Endodermal cell (in vitro differentiated cells): ENCODE data around the gene CROCC2. TPM values are rescaled to one million over a fixed set of nuclear protein-coding genes. Genes with fewer than 3 reads are reported as not detected.

Experiments
- DNase-seq: peaks from one replicate; pipeline ENCODE4 v3.0.0-alpha.2; 2017
- H3K27ac ChIP-seq: 2 replicates; pipeline ENCODE4 v1.5.1; 2013; ENCODE audit warnings: mild to moderate bottlenecking, low read depth, low read length, moderate library complexity
- H3K27me3 ChIP-seq: 2 replicates; pipeline ENCODE4 v1.6.1; 2013; ENCODE audit warnings: mild to moderate bottlenecking, low read length, moderate library complexity; ENCODE audit not compliant: insufficient read depth, control insufficient read depth, poor library complexity, severe bottlenecking
- H3K36me3 ChIP-seq: 2 replicates; pipeline ENCODE4 v1.7.0; 2013; ENCODE audit warnings: mild to moderate bottlenecking, low read length, moderate library complexity; ENCODE audit not compliant: control insufficient read depth, insufficient read depth
- H3K4me1 ChIP-seq: one replicate; pipeline ENCODE4 v1.7.0; 2013; ENCODE audit warnings: low read length; ENCODE audit not compliant: control insufficient read depth, insufficient read depth
- H3K4me3 ChIP-seq: 2 replicates; pipeline ENCODE4 v1.5.1; 2013; ENCODE audit warnings: mild to moderate bottlenecking, low read length, moderate library complexity
- H3K9ac ChIP-seq: 2 replicates; pipeline ENCODE4 v1.6.1; 2013; ENCODE audit warnings: mild to moderate bottlenecking, low read length, moderate library complexity; ENCODE audit not compliant: poor library complexity, severe bottlenecking; ENCODE audit errors: extremely low read depth
- H3K9me3 ChIP-seq: 2 replicates; pipeline ENCODE4 v1.6.1; 2013; ENCODE audit warnings: mild to moderate bottlenecking, low read length, moderate library complexity; ENCODE audit not compliant: control insufficient read depth
- H3K27ac Mint-ChIP-seq: 2 replicates; pipeline ENCODE4 v1.8.0; 2020; ENCODE audit warnings: mixed read lengths
- H3K27me3 Mint-ChIP-seq: 2 replicates; pipeline ENCODE4 v1.8.0; 2021; ENCODE audit warnings: mild to moderate bottlenecking, mixed read lengths; ENCODE audit not compliant: insufficient read depth
- H3K36me3 Mint-ChIP-seq: 2 replicates; pipeline ENCODE4 v1.8.0; 2020; ENCODE audit warnings: low read depth, mixed read lengths
- H3K4me1 Mint-ChIP-seq: 2 replicates; pipeline ENCODE4 v1.8.0; 2020; ENCODE audit warnings: mixed read lengths
- H3K4me3 Mint-ChIP-seq: 2 replicates; pipeline ENCODE4 v1.8.0; 2020; ENCODE audit warnings: mild to moderate bottlenecking, moderate library complexity, mixed read lengths
- H3K9me3 Mint-ChIP-seq: 2 replicates; pipeline ENCODE4 v1.8.0; 2020; ENCODE audit warnings: mild to moderate bottlenecking, mixed read lengths
- CTCF ChIP-seq: fragments of 200-600 bp; sonication (generic); conservative IDR thresholded peaks from 2 replicates; pipeline ENCODE4 v1.5.0; 2021; ENCODE audit warnings: antibody characterized with exemption, mild to moderate bottlenecking
- WGBS, 2 experiments: methylation state at CpG; one replicate each; pipeline versions ENCODE4 v1.1.5 to v1.1.7; 2013; ENCODE audit warnings: missing lambda C conversion rate in 2 of 2, mixed read lengths in 1 of 2; ENCODE audit not compliant: insufficient coverage in 1 of 2, insufficient read length in 1 of 2; 5-methylcytosine and 5-hydroxymethylcytosine counted together
- total RNA-seq, 2 donors: library from RNA; stranded (reverse); fragmentation: NEBNext Ultra II Directional in 1 of 2; extraction: Animal tissue kit (Norgen Biotek cat#: 25700) in 1 of 2; gene quantifications; 2 replicates in 1 of 2; 3 replicates in 1 of 2; pipeline ENCODE4 v1.2.1, GENCODE V29; 2021

The CROCC2 gene
- total RNA-seq, 2 donors from 2014 or later = not detected

GRCh38 chr2:240966457-240966905 lies 60.3 kb downstream of the CROCC2 start:
- Histone ChIP-seq H3K27me3 (no peaks in the 10 kb centered on the region), H3K27ac (no peak overlapping the region), H3K4me1 (no peaks in the 10 kb centered on the region), H3K9ac (no peak overlapping the region), H3K36me3 (no peaks in the 10 kb centered on the region), H3K4me3 (no peak overlapping the region), H3K9me3 (no peaks in the 10 kb centered on the region)
- no peak for DNase-seq
- H3K4me3 Mint-ChIP-seq = no peak overlapping the region
- no peak overlapping the region for H3K27ac Mint-ChIP-seq
- 90 to 95% methylated on average over 4 to 10 of the region's 10 CpGs for WGBS, 2 experiments
- no peaks in the 10 kb centered on the region for H3K27me3 Mint-ChIP-seq
- H3K9me3 Mint-ChIP-seq = no peaks in the 10 kb centered on the region
- TF ChIP-seq CTCF = no peak
- H3K36me3 Mint-ChIP-seq = no peaks in the 10 kb centered on the region
- H3K4me1 Mint-ChIP-seq = no peaks in the 10 kb centered on the region

- no peak overlapping the region for H3K27ac ChIP-seq
- Mint-ChIP-seq H3K9me3 (no peaks in the 10 kb centered on the region), H3K4me1 (no peaks in the 10 kb centered on the region), H3K27me3 (no peaks in the 10 kb centered on the region), H3K27ac (no peak overlapping the region), H3K36me3 (no peaks in the 10 kb centered on the region), H3K4me3 (no peak overlapping the region)
- H3K4me1 ChIP-seq = no peaks in the 10 kb centered on the region
- DNase-seq = no peak
- no peak for TF ChIP-seq CTCF
- H3K9ac ChIP-seq = no peak overlapping the region
- H3K36me3 ChIP-seq = no peaks in the 10 kb centered on the region
- H3K4me3 ChIP-seq = no peak overlapping the region
- no peaks in the 10 kb centered on the region for H3K9me3 ChIP-seq
- H3K27me3 ChIP-seq = no peaks in the 10 kb centered on the region
- WGBS, 2 experiments = 87 to 94% methylated on average over 23 to 32 of the region's 32 CpGs
Measured at GRCh38 chr2:240966906-240967680, 61.0 kb downstream of the CROCC2 start.

- no peaks in the 10 kb centered on the region for H3K36me3 Mint-ChIP-seq
- 89 to 92% methylated on average over 12 to 34 of the region's 34 CpGs for WGBS, 2 experiments
- Histone ChIP-seq H3K4me3 (no peak overlapping the region), H3K27ac (no peak overlapping the region), H3K9ac (no peak overlapping the region), H3K36me3 (no peaks in the 10 kb centered on the region), H3K4me1 (no peaks in the 10 kb centered on the region), H3K27me3 (no peaks in the 10 kb centered on the region), H3K9me3 (no peaks in the 10 kb centered on the region)
- no peak for TF ChIP-seq CTCF
- H3K4me3 Mint-ChIP-seq = no peak overlapping the region
- H3K27ac Mint-ChIP-seq = no peak overlapping the region
- no peaks in the 10 kb centered on the region for H3K27me3 Mint-ChIP-seq
- H3K4me1 Mint-ChIP-seq = no peaks in the 10 kb centered on the region
- no peaks in the 10 kb centered on the region for H3K9me3 Mint-ChIP-seq
- no peak for DNase-seq
Measured at GRCh38 chr2:240967681-240968621, 61.8 kb downstream of the CROCC2 start.
